DOHH2 (cell line): Measurements from ENCODE around the gene SCNN1A.

ENCODE experiments used
- EZH2phosphoT487 ChIP-seq: fragments of 200-600 bp; sonication (generic); IDR thresholded peaks from 2 replicates; pipeline ENCODE4 v1.6.1; 2017; ENCODE audit warnings: borderline replicate concordance, mild to moderate bottlenecking, antibody characterized with exemption, low read length, moderate library complexity, mixed read lengths
- TF ChIP-seq, protein P1 (sequence below): fragments of 200-600 bp; sonication (generic); IDR thresholded peaks from one replicate; pipeline ENCODE4 v1.5.1; 2014; ENCODE audit warnings: antibody characterized with exemption, mild to moderate bottlenecking, low read depth, low read length; ENCODE audit not compliant: poor library complexity, severe bottlenecking

DNA sequence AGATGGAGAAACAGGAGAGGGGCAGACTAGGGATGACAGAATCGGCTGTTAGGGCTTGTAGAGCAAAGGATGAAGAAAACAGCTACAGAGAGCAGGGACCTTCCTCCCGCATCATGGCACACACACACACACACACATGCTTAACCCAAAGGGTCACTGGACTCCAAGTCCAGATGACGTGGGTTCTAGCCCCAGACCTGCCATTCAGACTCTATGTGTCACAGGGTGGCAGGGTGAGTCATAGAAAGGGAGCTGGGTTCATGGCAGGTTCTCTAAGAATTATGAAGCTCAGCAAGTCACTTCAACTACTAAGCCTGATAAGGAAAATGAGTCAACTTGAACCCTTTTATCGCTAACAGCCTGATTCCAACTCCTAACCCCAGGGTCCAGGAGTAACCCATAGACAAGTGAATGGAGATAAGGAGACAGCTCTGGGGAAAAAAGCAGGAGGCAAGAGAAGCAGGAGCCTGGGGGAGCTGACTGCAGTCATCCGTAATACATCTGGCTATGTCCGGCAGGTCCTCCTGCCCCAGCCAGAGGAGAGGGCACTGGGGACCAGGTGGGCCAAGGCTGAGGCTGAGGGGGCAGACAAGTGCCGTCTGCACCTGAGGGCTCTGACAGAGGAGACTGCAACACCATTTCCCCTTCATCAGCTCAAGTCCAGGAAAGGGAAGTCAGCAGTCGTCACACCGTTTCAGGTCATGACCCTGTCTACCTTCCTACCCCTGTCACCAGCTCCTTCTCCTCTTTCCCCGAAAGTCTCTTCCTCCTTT is 29.9 kb downstream of the SCNN1A start:
- TF ChIP-seq, protein P1, sequence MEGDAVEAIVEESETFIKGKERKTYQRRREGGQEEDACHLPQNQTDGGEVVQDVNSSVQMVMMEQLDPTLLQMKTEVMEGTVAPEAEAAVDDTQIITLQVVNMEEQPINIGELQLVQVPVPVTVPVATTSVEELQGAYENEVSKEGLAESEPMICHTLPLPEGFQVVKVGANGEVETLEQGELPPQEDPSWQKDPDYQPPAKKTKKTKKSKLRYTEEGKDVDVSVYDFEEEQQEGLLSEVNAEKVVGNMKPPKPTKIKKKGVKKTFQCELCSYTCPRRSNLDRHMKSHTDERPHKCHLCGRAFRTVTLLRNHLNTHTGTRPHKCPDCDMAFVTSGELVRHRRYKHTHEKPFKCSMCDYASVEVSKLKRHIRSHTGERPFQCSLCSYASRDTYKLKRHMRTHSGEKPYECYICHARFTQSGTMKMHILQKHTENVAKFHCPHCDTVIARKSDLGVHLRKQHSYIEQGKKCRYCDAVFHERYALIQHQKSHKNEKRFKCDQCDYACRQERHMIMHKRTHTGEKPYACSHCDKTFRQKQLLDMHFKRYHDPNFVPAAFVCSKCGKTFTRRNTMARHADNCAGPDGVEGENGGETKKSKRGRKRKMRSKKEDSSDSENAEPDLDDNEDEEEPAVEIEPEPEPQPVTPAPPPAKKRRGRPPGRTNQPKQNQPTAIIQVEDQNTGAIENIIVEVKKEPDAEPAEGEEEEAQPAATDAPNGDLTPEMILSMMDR = no peak
- TF ChIP-seq EZH2phosphoT487 = no peak
